Mammary epithelial cell (primary cell): ENCODE data around the gene IER2.

Source experiments
- CTCF ChIP-seq, 2 donors: IDR thresholded peaks in 1 of 2; conservative IDR thresholded peaks in 1 of 2; 2 replicates each; pipeline ENCODE4 v1.5.1; 2011 to 2012; ENCODE audit warnings: inconsistent platforms in 2 of 2, low read length in 2 of 2, mild to moderate bottlenecking in 2 of 2, control low read depth in 1 of 2, low read depth in 1 of 2; ENCODE audit not compliant: insufficient read depth in 1 of 2; ENCODE audit errors: extremely low read depth in 1 of 2
- EZH2 ChIP-seq: IDR thresholded peaks from 2 replicates; pipeline ENCODE4 v1.6.1; 2012; ENCODE audit warnings: low read length, inconsistent platforms, borderline replicate concordance

- TF ChIP-seq CTCF (conservative IDR thresholded peaks at IDR 0.05 in 1 of 2, IDR thresholded peaks at IDR 0.05 in 1 of 2; ENCODE audit: extremely low read depth in 1 of 2, insufficient read depth in 1 of 2, low read depth in 1 of 2, low read length in 2 of 2), result no peak
- TF ChIP-seq EZH2, result no peak
Observed at GRCh38 chr19:13127811-13128575, 22.2 kb upstream of the IER2 start.
